ENCODE results near the gene NCAM1. TPM values are rescaled to one million over a fixed set of nuclear protein-coding genes. Genes with fewer than 3 reads are reported as not detected.

NCAM1 gene
- total and polyA plus RNA-seq, 2 donors (not counting 3 experiments of a cell fraction or from before 2014, with no cell fraction given): 0.03 TPM; not detected in 1

DNA sequence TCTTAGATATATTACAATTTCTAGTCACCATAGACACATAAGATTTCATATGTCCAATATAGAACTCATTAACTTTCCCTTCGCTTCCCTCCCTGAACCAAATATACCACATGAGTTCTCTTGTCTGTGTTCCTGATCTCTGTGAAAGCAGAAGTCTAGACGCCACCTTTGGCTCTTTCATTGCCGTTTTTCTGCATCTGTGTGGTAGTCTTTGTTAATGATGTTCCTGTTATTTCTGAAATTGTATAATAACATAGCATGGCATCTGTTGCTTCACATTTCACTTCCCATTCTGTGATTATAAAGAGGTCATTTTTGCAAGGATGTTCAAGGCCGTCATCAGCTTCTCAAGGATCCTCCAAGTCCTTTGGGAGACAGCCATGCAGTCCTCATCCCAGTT, 58.5 kb downstream of the NCAM1 start:
- H3K79me2 ChIP-seq (ENCODE audit: control insufficient read depth, insufficient read depth, low read length): no peaks in the 10 kb centered on the region
- H3K36me3 ChIP-seq (ENCODE audit: control insufficient read depth in 2 of 2, extremely low read depth in 1 of 2, insufficient read depth in 2 of 2, low read length in 2 of 2): no peaks in the 10 kb centered on the region
- dilution Hi-C loops (cut with MboI; ENCODE audit: extremely low pct_ligation_motif_present, low sequenced_read_pairs): no loop called here
- BruUV-seq (replicated peaks): no TSS peak
- H3K9me3 ChIP-seq (replicated peaks; ENCODE audit: control insufficient read depth, insufficient read depth, low read length): peaks cover 4% of the 10 kb centered on the region
- no peaks in the 10 kb centered on the region for H3K9me1 ChIP-seq (replicated peaks; ENCODE audit: control insufficient read depth, extremely low read depth, insufficient read depth, low read length)
- DNase-seq (ENCODE audit: low read depth, low spot score): no peak
- no peak overlapping the region for H2AFZ ChIP-seq (ENCODE audit: low read depth, low read length)
- H3K27ac ChIP-seq (ENCODE audit: insufficient read depth, low read depth, low read length): no peak overlapping the region
- ChIA-PET CTCF (no interaction called here), POLR2A (no interaction called here)
- no peaks in the 10 kb centered on the region for H4K20me1 ChIP-seq (replicated peaks; ENCODE audit: control insufficient read depth, extremely low read depth, insufficient read depth, low read length)
- H3K4me1 ChIP-seq (ENCODE audit: control insufficient read depth, extremely low read depth, insufficient read depth, low read length): no peaks in the 10 kb centered on the region
- no peak overlapping the region for H3K9ac ChIP-seq (replicated peaks; ENCODE audit: extremely low read depth, insufficient read depth, low read length)
- no peak for FAIRE-seq
- no peak overlapping the region for H3K4me3 ChIP-seq (replicated peaks in 1 of 3; ENCODE audit: insufficient read depth in 1 of 3, low read depth in 1 of 3, low read length in 3 of 3)
- no peak for TF ChIP-seq EZH2 (IDR thresholded peaks at IDR 0.05; ENCODE audit: borderline replicate concordance, low read depth, low read length, severe bottlenecking)
- intact Hi-C loops (cut with micrococcal nuclease): no loop called here
- H3K4me2 ChIP-seq (ENCODE audit: insufficient read depth, low read length): no peak overlapping the region
- H3K27me3 ChIP-seq (ENCODE audit: control insufficient read depth in 2 of 2, insufficient read depth in 2 of 2, low read length in 2 of 2): no peaks in the 10 kb centered on the region

DNA sequence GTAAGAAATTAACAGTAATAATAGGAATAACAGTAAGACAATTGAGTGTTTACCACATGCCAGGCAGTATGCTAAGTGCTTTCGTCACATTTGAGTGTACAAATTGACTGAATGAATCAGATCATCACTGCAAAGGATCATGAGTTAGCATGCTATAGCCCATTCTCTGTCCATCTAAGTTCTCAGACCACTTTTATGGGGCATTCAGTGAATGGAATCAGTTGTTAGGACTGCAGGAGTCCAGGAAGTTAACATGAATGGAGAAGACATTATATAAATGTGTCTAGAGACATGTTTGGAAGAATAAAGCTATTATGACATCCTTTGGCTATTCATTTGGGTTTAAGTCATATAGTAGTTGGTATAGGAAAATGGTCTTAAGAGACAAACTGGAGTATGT, 59.9 kb downstream of the NCAM1 start:
- POLR2A ChIA-PET: no interaction called here
- no peaks in the 10 kb centered on the region for H3K36me3 ChIP-seq (ENCODE audit: control insufficient read depth in 2 of 2, extremely low read depth in 1 of 2, insufficient read depth in 2 of 2, low read length in 2 of 2)
- TF ChIP-seq JUN (IDR thresholded peaks at IDR 0.05; ENCODE audit: borderline replicate concordance, insufficient read depth, insufficient read length, low read depth) (no peak), EZH2 (IDR thresholded peaks at IDR 0.05; ENCODE audit: borderline replicate concordance, low read depth, low read length, severe bottlenecking) (no peak), FOS (IDR thresholded peaks at IDR 0.05; ENCODE audit: borderline replicate concordance, insufficient read depth, low read length) (no peak), GATA2 (IDR thresholded peaks at IDR 0.05; ENCODE audit: insufficient read depth, insufficient read length, low read depth, low read length) (no peak)
- no TSS peak for BruUV-seq (replicated peaks)
- CTCF ChIA-PET: no interaction called here
- no peaks in the 10 kb centered on the region for H3K27me3 ChIP-seq (ENCODE audit: control insufficient read depth in 2 of 2, insufficient read depth in 2 of 2, low read length in 2 of 2)
- no peaks in the 10 kb centered on the region for H3K4me1 ChIP-seq (ENCODE audit: control insufficient read depth, extremely low read depth, insufficient read depth, low read length)
- no peak overlapping the region for H3K27ac ChIP-seq (ENCODE audit: insufficient read depth, low read depth, low read length)
- H3K9me1 ChIP-seq (replicated peaks; ENCODE audit: control insufficient read depth, extremely low read depth, insufficient read depth, low read length): no peaks in the 10 kb centered on the region
- no peak overlapping the region for H3K4me2 ChIP-seq (ENCODE audit: insufficient read depth, low read length)
- dilution Hi-C loops (cut with MboI; ENCODE audit: extremely low pct_ligation_motif_present, low sequenced_read_pairs): no loop called here
- no peak overlapping the region for H3K9ac ChIP-seq (replicated peaks; ENCODE audit: extremely low read depth, insufficient read depth, low read length)
- no peaks in the 10 kb centered on the region for H3K79me2 ChIP-seq (ENCODE audit: control insufficient read depth, insufficient read depth, low read length)
- no peaks in the 10 kb centered on the region for H4K20me1 ChIP-seq (replicated peaks; ENCODE audit: control insufficient read depth, extremely low read depth, insufficient read depth, low read length)
- peaks cover 4% of the 10 kb centered on the region for H3K9me3 ChIP-seq (replicated peaks; ENCODE audit: control insufficient read depth, insufficient read depth, low read length)
- FAIRE-seq (no peak), DNase-seq (ENCODE audit: low read depth, low spot score) (no peak)
- no peak overlapping the region for H3K4me3 ChIP-seq (replicated peaks in 1 of 3; ENCODE audit: insufficient read depth in 1 of 3, low read depth in 1 of 3, low read length in 3 of 3)
- intact Hi-C loops (cut with micrococcal nuclease): no loop called here
- no peak overlapping the region for H2AFZ ChIP-seq (ENCODE audit: low read depth, low read length)

Data from endothelial cell of umbilical vein (primary cell).